HEK293T (cell line): ENCODE results near the gene ALG1L2.
"Not testable (repeated sequence)": the region's sequence is repeated elsewhere in the genome, so short reads cannot be mapped to it uniquely, and the experiment has no call there.

Experiments
- CTCF ChIA-PET: fragments of 350-600 bp; formaldehyde crosslinking; extraction: SDS; loops from one replicate; lab custom pipeline; 2021; ENCODE audit warnings: antibody characterized with exemption, inconsistent platforms; lab: Yijun Ruan, JAX
- POLR2A ChIA-PET: fragments of 350-600 bp; formaldehyde crosslinking; extraction: SDS; loops from one replicate; lab custom pipeline; 2020; ENCODE audit warnings: antibody characterized with exemption, inconsistent platforms; lab: Yijun Ruan, JAX
- DNase-seq: peaks from one replicate; pipeline ENCODE4 v3.0.0; 2012; ENCODE audit warnings: mixed read lengths; ENCODE audit errors: extremely low spot score
- ARNT ChIP-seq: fragments of 450-650 bp; IDR thresholded peaks from 2 replicates; pipeline ENCODE4 v1.6.1; 2017; ENCODE audit warnings: mild to moderate bottlenecking
- BHLHE40 ChIP-seq: fragments of 450-650 bp; IDR thresholded peaks from 2 replicates; pipeline ENCODE4 v1.6.1; 2016; ENCODE audit warnings: mild to moderate bottlenecking, moderate library complexity, borderline replicate concordance
- CTBP1 ChIP-seq: fragments of 450-650 bp; IDR thresholded peaks from 2 replicates; pipeline ENCODE4 v1.6.1; 2016; ENCODE audit warnings: borderline replicate concordance
- ELF4 ChIP-seq: fragments of 450-650 bp; IDR thresholded peaks from 2 replicates; pipeline ENCODE4 v1.6.1; 2017; ENCODE audit warnings: antibody characterized with exemption
- FOXA1 ChIP-seq: fragments of 450-650 bp; IDR thresholded peaks from 2 replicates; pipeline ENCODE4 v1.6.1; 2016; ENCODE audit warnings: mild to moderate bottlenecking
- FOXK2 ChIP-seq: fragments of 450-650 bp; IDR thresholded peaks from 2 replicates; pipeline ENCODE4 v1.6.1; 2016; ENCODE audit warnings: mild to moderate bottlenecking
- FOXM1 ChIP-seq: fragments of 450-650 bp; IDR thresholded peaks from 2 replicates; pipeline ENCODE4 v1.6.1; 2017; ENCODE audit warnings: mild to moderate bottlenecking, borderline replicate concordance
- HDGF ChIP-seq: fragments of 450-650 bp; IDR thresholded peaks from 2 replicates; pipeline ENCODE4 v1.6.1; 2017; ENCODE audit warnings: antibody characterized with exemption, borderline replicate concordance
- L3MBTL2 ChIP-seq: fragments of 450-650 bp; conservative IDR thresholded peaks from 2 replicates; pipeline ENCODE4 v1.6.1; 2016; ENCODE audit warnings: mild to moderate bottlenecking
- LEF1 ChIP-seq: fragments of 450-650 bp; IDR thresholded peaks from 2 replicates; pipeline ENCODE4 v1.6.1; 2017; ENCODE audit warnings: mild to moderate bottlenecking, borderline replicate concordance
- NFRKB ChIP-seq: fragments of 450-650 bp; IDR thresholded peaks from 2 replicates; pipeline ENCODE4 v1.6.1; 2016; ENCODE audit warnings: mild to moderate bottlenecking, moderate library complexity
- PKNOX1 ChIP-seq: fragments of 450-650 bp; IDR thresholded peaks from 2 replicates; pipeline ENCODE4 v1.6.1; 2016
- SP1 ChIP-seq: fragments of 450-650 bp; IDR thresholded peaks from 2 replicates; pipeline ENCODE4 v1.6.1; 2017
- SUZ12 ChIP-seq: fragments of 450-650 bp; IDR thresholded peaks from 2 replicates; pipeline ENCODE4 v1.6.1; 2016; ENCODE audit warnings: mild to moderate bottlenecking
- ZNF384 ChIP-seq: fragments of 450-650 bp; IDR thresholded peaks from 2 replicates; pipeline ENCODE4 v1.6.1; 2016

The ALG1L2 gene

GRCh38 chr3:130104191-130104590 lies 22.6 kb downstream of the ALG1L2 start:
- POLR2A ChIA-PET, CTCF ChIA-PET, DNase-seq: not testable (repeated sequence)

- CTCF ChIA-PET, DNase-seq, POLR2A ChIA-PET: not testable (repeated sequence)
Measured at GRCh38 chr3:130107333-130107995, 25.8 kb downstream of the ALG1L2 start.

GRCh38 chr3:130108836-130109585 lies 27.4 kb downstream of the ALG1L2 start:
- DNase-seq, POLR2A ChIA-PET, CTCF ChIA-PET: not testable (repeated sequence)

GRCh38 chr3:130110386-130111169 lies 28.9 kb downstream of the ALG1L2 start:
- CTCF ChIA-PET, result interaction anchor here (0.7 kb wide), 1 partner anchor 168 kb away, joined by 3 read pairs; no protein-coding TSS in a partner anchor
- POLR2A ChIA-PET, DNase-seq: not testable (repeated sequence)

GRCh38 chr3:130111185-130111864 lies 29.7 kb downstream of the ALG1L2 start:
- ChIA-PET CTCF (interaction anchor here (0.9 kb wide), 1 partner anchor 169 kb away, joined by 4 read pairs; no protein-coding TSS in a partner anchor), POLR2A (no interaction called here)
- TF ChIP-seq L3MBTL2 (peak; percentile 38; the same call in 1 of the 2 replicates), FOXK2 (no peak)
- DNase-seq, result peak; percentile 85

GRCh38 chr3:130111865-130112747 lies 30.5 kb downstream of the ALG1L2 start:
- DNase-seq, POLR2A ChIA-PET: not testable (repeated sequence)
- CTCF ChIA-PET, result interaction anchor here (0.9 kb wide), 1 partner anchor 170 kb away, joined by 4 read pairs; no protein-coding TSS in a partner anchor

- POLR2A ChIA-PET, CTCF ChIA-PET, DNase-seq: not testable (repeated sequence)
Measured at GRCh38 chr3:130112748-130113073, 31.1 kb downstream of the ALG1L2 start.

- CTCF ChIA-PET, POLR2A ChIA-PET: not testable (repeated sequence)
Measured at GRCh38 chr3:130115400-130115799, 33.8 kb downstream of the ALG1L2 start.

GRCh38 chr3:130117933-130118332 lies 36.3 kb downstream of the ALG1L2 start:
- TF ChIP-seq FOXA1 (no peak), ELF4 (no peak), ARNT (no peak), LEF1 (no peak), SUZ12 (no peak), SP1 (no peak), L3MBTL2 (no peak), PKNOX1 (no peak), FOXM1 (no peak), BHLHE40 (no peak), NFRKB (no peak), FOXK2 (no peak), ZNF384 (no peak), CTBP1 (no peak), HDGF (no peak)
- CTCF ChIA-PET, result interaction anchor here (0.8 kb wide), 1 partner anchor 158 kb away, joined by 3 read pairs; no protein-coding TSS in a partner anchor
- DNase-seq, result no peak
- POLR2A ChIA-PET, result no interaction called here

More at GRCh38 chr3:130115400-130115799, 33.8 kb downstream of the ALG1L2 start:
- not testable (repeated sequence) for DNase-seq

- DNase-seq, CTCF ChIA-PET, POLR2A ChIA-PET: not testable (repeated sequence)
Measured at GRCh38 chr3:130119824-130120223, 38.2 kb downstream of the ALG1L2 start.

GRCh38 chr3:130120291-130120690 lies 38.7 kb downstream of the ALG1L2 start:
- POLR2A ChIA-PET, DNase-seq, CTCF ChIA-PET: not testable (repeated sequence)

- POLR2A ChIA-PET, DNase-seq, CTCF ChIA-PET: not testable (repeated sequence)
Measured at GRCh38 chr3:130122891-130123775, 41.5 kb downstream of the ALG1L2 start.
